ENCODE measurements around the gene GABPB1. TPM values are rescaled to one million over a fixed set of nuclear protein-coding genes. Genes with fewer than 3 reads are reported as not detected.

GABPB1 gene
- polyA plus RNA-seq, 1 of the 3 experiments (the other 2 are of a cell fraction), result 12.8 TPM

GRCh38 chr15:50315814-50316630 lies 39.0 kb downstream of the GABPB1 start:
- no peak overlapping the region for H3K27ac ChIP-seq (ENCODE audit: low read depth in 2 of 2, low read length in 1 of 2)
- H3K4me1 ChIP-seq (ENCODE audit: control insufficient read depth in 1 of 2, insufficient read depth in 2 of 2, low read depth in 1 of 2, low read length in 1 of 2), result no peaks in the 10 kb centered on the region
- H2AFZ ChIP-seq (ENCODE audit: low read depth), result no peak overlapping the region; the same call in 1 of the 2 replicates
- peak; percentile 79 for TF ChIP-seq RAD21 (IDR thresholded peaks at IDR 0.05; ENCODE audit: low read length)
- TF ChIP-seq RXRA (IDR thresholded peaks at IDR 0.05; ENCODE audit: borderline replicate concordance, low read depth), result no peak
- TF ChIP-seq, protein P1, sequence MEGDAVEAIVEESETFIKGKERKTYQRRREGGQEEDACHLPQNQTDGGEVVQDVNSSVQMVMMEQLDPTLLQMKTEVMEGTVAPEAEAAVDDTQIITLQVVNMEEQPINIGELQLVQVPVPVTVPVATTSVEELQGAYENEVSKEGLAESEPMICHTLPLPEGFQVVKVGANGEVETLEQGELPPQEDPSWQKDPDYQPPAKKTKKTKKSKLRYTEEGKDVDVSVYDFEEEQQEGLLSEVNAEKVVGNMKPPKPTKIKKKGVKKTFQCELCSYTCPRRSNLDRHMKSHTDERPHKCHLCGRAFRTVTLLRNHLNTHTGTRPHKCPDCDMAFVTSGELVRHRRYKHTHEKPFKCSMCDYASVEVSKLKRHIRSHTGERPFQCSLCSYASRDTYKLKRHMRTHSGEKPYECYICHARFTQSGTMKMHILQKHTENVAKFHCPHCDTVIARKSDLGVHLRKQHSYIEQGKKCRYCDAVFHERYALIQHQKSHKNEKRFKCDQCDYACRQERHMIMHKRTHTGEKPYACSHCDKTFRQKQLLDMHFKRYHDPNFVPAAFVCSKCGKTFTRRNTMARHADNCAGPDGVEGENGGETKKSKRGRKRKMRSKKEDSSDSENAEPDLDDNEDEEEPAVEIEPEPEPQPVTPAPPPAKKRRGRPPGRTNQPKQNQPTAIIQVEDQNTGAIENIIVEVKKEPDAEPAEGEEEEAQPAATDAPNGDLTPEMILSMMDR (IDR thresholded peaks at IDR 0.05), result peak; percentile 87
- TF ChIP-seq REST (IDR thresholded peaks at IDR 0.05; ENCODE audit: low read depth, low read length), result no peak
- TF ChIP-seq RCOR1 (IDR thresholded peaks at IDR 0.05; ENCODE audit: low read length), result no peak
- no peak for TF ChIP-seq MXI1 (IDR thresholded peaks at IDR 0.05; ENCODE audit: low read depth, low read length)
- TF ChIP-seq TEAD4 (IDR thresholded peaks at IDR 0.05; ENCODE audit: borderline replicate concordance, insufficient read depth), result no peak
- 34% methylated on average over 4 of the region's 4 CpGs for WGBS (ENCODE audit: low lambda C conversion rate)
- H3K4me3 ChIP-seq (ENCODE audit: low read depth in 2 of 2, low read length in 1 of 2), result peak overlapping the region in 1 of 2 experiments; percentile 44; a peak in 1 of 4 replicates
- peaks cover 7% of the 10 kb centered on the region for H3F3A ChIP-seq (replicated peaks; ENCODE audit: insufficient read depth)
- H3K4me2 ChIP-seq, result no peak overlapping the region
- no peaks in the 10 kb centered on the region for H3K9me3 ChIP-seq
- DNase-seq, result peak; percentile 45
- H3K27me3 ChIP-seq (ENCODE audit: insufficient read depth), result no peaks in the 10 kb centered on the region
- ChIA-PET POLR2A (interaction anchor here (0.9 kb wide), 1 partner anchor 39 kb away, joined by 3 read pairs; the partner anchor contains the start of gene GABPB1), CTCF (interaction anchor here (0.6 to 2.0 kb wide), 38 partner anchors 10 to 1958 kb away, joined by 3 to 16 read pairs (median 4); partner anchors contain the start of genes CEP152 and SLC27A2)
- peaks cover 35% of the 10 kb centered on the region; the same call in 1 of the 2 replicates for H3K79me2 ChIP-seq (ENCODE audit: insufficient read depth)
- peaks cover 0 to 3% of the 10 kb centered on the region in 2 experiments for H3K36me3 ChIP-seq (replicated peaks in 1 of 2; ENCODE audit: control insufficient read depth in 1 of 2, insufficient read depth in 2 of 2, low read length in 1 of 2)
- no peaks in the 10 kb centered on the region for H4K20me1 ChIP-seq (ENCODE audit: insufficient read depth)
- no peaks in the 10 kb centered on the region for H3K9me2 ChIP-seq
- H3K9ac ChIP-seq, result no peak overlapping the region

- 90% methylated on average over 2 of the region's 2 CpGs for WGBS (ENCODE audit: low lambda C conversion rate)
- ChIA-PET CTCF (no interaction called here), POLR2A (no interaction called here)
- no peaks in the 10 kb centered on the region for H3K27me3 ChIP-seq (ENCODE audit: insufficient read depth)
- no peaks in the 10 kb centered on the region for H4K20me1 ChIP-seq (ENCODE audit: insufficient read depth)
- no peak overlapping the region for H2AFZ ChIP-seq (ENCODE audit: low read depth)
- H3K4me2 ChIP-seq, result no peak overlapping the region
- H3K36me3 ChIP-seq (replicated peaks in 1 of 2; ENCODE audit: control insufficient read depth in 1 of 2, insufficient read depth in 2 of 2, low read length in 1 of 2), result peaks cover 3 to 8% of the 10 kb centered on the region in 2 experiments
- no peak overlapping the region for H3K27ac ChIP-seq (ENCODE audit: low read depth in 2 of 2, low read length in 1 of 2)
- no peaks in the 10 kb centered on the region; the same call in 1 of the 2 replicates for H3K9me2 ChIP-seq
- H3K9ac ChIP-seq, result no peak overlapping the region
- H3K4me3 ChIP-seq (ENCODE audit: low read depth in 2 of 2, low read length in 1 of 2), result no peak overlapping the region
- no peaks in the 10 kb centered on the region for H3K4me1 ChIP-seq (ENCODE audit: control insufficient read depth in 1 of 2, insufficient read depth in 2 of 2, low read depth in 1 of 2, low read length in 1 of 2)
- H3K79me2 ChIP-seq (ENCODE audit: insufficient read depth), result peaks cover 25% of the 10 kb centered on the region
- no peaks in the 10 kb centered on the region for H3K9me3 ChIP-seq
- H3F3A ChIP-seq (replicated peaks; ENCODE audit: insufficient read depth), result peaks cover 7% of the 10 kb centered on the region
- DNase-seq, result no peak
- no peak for TF ChIP-seq RFX5 (IDR thresholded peaks at IDR 0.05; ENCODE audit: low read length)
- no peak for TF ChIP-seq RAD21 (IDR thresholded peaks at IDR 0.05; ENCODE audit: low read length)
- TF ChIP-seq REST (IDR thresholded peaks at IDR 0.05; ENCODE audit: low read depth, low read length), result no peak
- TF ChIP-seq TCF12 (IDR thresholded peaks at IDR 0.05), result no peak
- no peak for TF ChIP-seq SMC3 (IDR thresholded peaks at IDR 0.05; ENCODE audit: low read depth, low read length)
- TF ChIP-seq ZBTB33 (IDR thresholded peaks at IDR 0.05; ENCODE audit: borderline replicate concordance, low read depth), result no peak
- TF ChIP-seq, protein P2, sequence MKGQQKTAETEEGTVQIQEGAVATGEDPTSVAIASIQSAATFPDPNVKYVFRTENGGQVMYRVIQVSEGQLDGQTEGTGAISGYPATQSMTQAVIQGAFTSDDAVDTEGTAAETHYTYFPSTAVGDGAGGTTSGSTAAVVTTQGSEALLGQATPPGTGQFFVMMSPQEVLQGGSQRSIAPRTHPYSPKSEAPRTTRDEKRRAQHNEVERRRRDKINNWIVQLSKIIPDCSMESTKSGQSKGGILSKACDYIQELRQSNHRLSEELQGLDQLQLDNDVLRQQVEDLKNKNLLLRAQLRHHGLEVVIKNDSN (IDR thresholded peaks at IDR 0.05; ENCODE audit: borderline replicate concordance, low read depth), result no peak
Measured at GRCh38 chr15:50312636-50313035, 42.4 kb downstream of the GABPB1 start.
